Transverse colon (tissue), 4 donors: ENCODE results near the gene MIS18BP1. TPM values are rescaled to one million over a fixed set of nuclear protein-coding genes. Genes with fewer than 3 reads are reported as not detected.
"Not testable (repeated sequence)": the region's sequence is repeated elsewhere in the genome, so short reads cannot be mapped to it uniquely, and the experiment has no call there.

Experiments
- DNase-seq: peaks from one replicate; pipeline ENCODE4 v3.0.0-alpha.2; 2019
- H3K27ac ChIP-seq, 4 donors: fragments of 200-600 bp; sonication (generic); 2 replicates each; pipeline ENCODE4 v1.5.1; 2016 to 2018; ENCODE audit warnings: inconsistent platforms in 4 of 4
- H3K27me3 ChIP-seq: fragments of 200-600 bp; sonication (generic); 2 replicates; pipeline ENCODE4 v1.5.1; 2017; ENCODE audit warnings: inconsistent platforms
- H3K36me3 ChIP-seq, 4 donors: fragments of 200-600 bp; sonication (generic); 2 replicates each; pipeline ENCODE4 v1.5.1; 2017 to 2019; ENCODE audit warnings: inconsistent platforms in 4 of 4
- H3K4me1 ChIP-seq, 4 donors: fragments of 200-600 bp; sonication (generic); 2 replicates each; pipeline ENCODE4 v1.5.1; 2017 to 2020; ENCODE audit warnings: inconsistent platforms in 4 of 4
- H3K4me3 ChIP-seq, 4 donors: fragments of 200-600 bp; sonication (generic); 1 replicate in 1 of 4; 2 replicates in 3 of 4; pipeline versions ENCODE4 v1.5.1 to v1.6.1; 2017 to 2019; ENCODE audit warnings: inconsistent platforms in 4 of 4
- H3K9me3 ChIP-seq, 2 donors: fragments of 200-600 bp; sonication (generic); 2 replicates each; pipeline ENCODE4 v1.5.1; 2017 to 2019; ENCODE audit warnings: inconsistent platforms in 2 of 2
- EP300 ChIP-seq: sonication (generic); formaldehyde crosslinking; IDR thresholded peaks from one replicate; pipeline ENCODE4 v1.6.1; 2017; ENCODE audit warnings: antibody characterized with exemption, low read depth
- POLR2A ChIP-seq: fragments of 450-650 bp; IDR thresholded peaks from one replicate; pipeline ENCODE4 v1.6.1; 2016; ENCODE audit warnings: antibody characterized with exemption, mild to moderate bottlenecking, moderate library complexity
- POLR2AphosphoS5 ChIP-seq, 3 donors: sonication (generic); formaldehyde crosslinking; IDR thresholded peaks; one replicate each; pipeline ENCODE4 v1.6.1; 2016; ENCODE audit warnings: antibody characterized with exemption in 3 of 3
- WGBS, 2 donors: methylation state at CpG; one replicate each; pipeline ENCODE4 v1.1.5; 2018; ENCODE audit warnings: low coverage in 1 of 2; 5-methylcytosine and 5-hydroxymethylcytosine counted together
- in situ Hi-C, 4 donors: fragments of 200-750 bp; cut with MboI; loops; one replicate each; pipeline versions ENCODE4 v1.15.0 to v1.15.1; 2017; ENCODE audit warnings: low sequenced_read_pairs in 3 of 4, low pct_ligation_motif_present in 1 of 4, low pct_unique_long_range_greater_than_20kb in 1 of 4
- intact Hi-C: fragments of 100-400 bp; cut with DNase I; formaldehyde crosslinking; loops from one replicate; pipeline ENCODE4 v1.15.1; 2023; ENCODE audit warnings: low total_unique reads
- total RNA-seq, 4 donors: library from RNA; depleted of rRNA; stranded (reverse); fragments of >200 nt; gene quantifications; one replicate each; pipeline ENCODE4 v1.1.0, GENCODE V29; 2016
- TF ChIP-seq, protein P1 (sequence below), 5 experiments: fragments of 200-600 bp in 3 of 5; fragments of 450-650 bp in 2 of 5; sonication (generic) in 3 of 5; IDR thresholded peaks; 1 replicate in 2 of 5; 2 replicates in 3 of 5; pipeline ENCODE4 v1.5.1; 2016 to 2017; ENCODE audit warnings: antibody characterized with exemption in 5 of 5, inconsistent platforms in 3 of 5, mild to moderate bottlenecking in 2 of 5, moderate library complexity in 1 of 5

Gene MIS18BP1
- 10 to 100 TPM; 23.5 to 61.7 (median 38.4) TPM for total RNA-seq

DNA sequence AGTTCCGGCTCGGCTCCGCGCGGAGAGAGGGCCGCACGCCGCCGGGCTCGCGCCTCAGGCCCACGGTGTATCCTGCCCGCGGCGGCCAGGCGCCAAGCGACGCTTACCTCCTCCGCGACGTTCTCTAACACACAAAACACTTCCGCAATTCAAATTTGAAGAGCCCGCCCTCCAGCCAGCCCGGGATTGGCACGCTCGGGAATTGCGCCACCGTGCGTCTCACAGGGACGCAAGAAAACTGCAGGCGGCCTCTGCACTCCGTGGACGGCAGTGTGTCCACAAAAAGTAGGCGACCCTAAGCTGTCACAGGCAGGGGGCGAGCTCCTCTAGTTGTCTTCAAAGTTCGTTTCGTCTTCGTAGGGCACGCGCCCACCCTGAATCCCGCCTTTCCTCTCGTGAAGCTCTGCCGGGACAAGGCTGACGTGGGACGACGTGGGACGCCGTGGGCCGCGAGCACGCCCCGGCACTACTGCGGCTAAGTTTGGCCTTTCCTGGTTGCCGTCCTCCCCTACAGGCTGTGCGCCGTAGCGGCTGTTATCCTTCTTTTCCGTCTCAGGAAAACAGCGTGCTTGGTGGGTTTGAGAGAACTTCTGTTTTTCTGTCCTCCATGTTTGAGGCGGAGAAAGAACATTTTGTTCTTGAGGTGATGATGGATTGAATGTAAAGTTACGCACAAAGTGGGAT is at the start of gene MIS18BP1:
Gene MIS18BP1 (minus strand): TSS at position 133 of the 684 bp plus-strand sequence. CDS start 5,916 bp downstream, outside the sequence.
- peak within 1 kb of the TSS; percentile 50 to 89 (median 64) for H3K4me3 ChIP-seq
- intact Hi-C loops, result no loop called here
- H3K4me1 ChIP-seq, result peaks cover 5 to 31% (median 13%) of the 10 kb centered on the region in 4 donors
- peak within 1 kb of the TSS; percentile 87 to 93 (median 90) for H3K27ac ChIP-seq
- H3K9me3 ChIP-seq, result peaks cover 6 to 7% of the 10 kb centered on the region in 2 donors
- no peaks in the 10 kb centered on the region for H3K36me3 ChIP-seq
- no peaks in the 10 kb centered on the region for H3K27me3 ChIP-seq
- WGBS, 2 donors, result 3% methylated on average over 47 of the region's 61 CpGs; no CpG with 5 or more reads in 1 of the 2 donors
- TF ChIP-seq EP300 (no peak), POLR2A (peak; percentile 82), POLR2AphosphoS5 (IDR thresholded peaks at IDR 0.05) (peak; percentile 47 to 81 (median 68))
- TF ChIP-seq, protein P1, sequence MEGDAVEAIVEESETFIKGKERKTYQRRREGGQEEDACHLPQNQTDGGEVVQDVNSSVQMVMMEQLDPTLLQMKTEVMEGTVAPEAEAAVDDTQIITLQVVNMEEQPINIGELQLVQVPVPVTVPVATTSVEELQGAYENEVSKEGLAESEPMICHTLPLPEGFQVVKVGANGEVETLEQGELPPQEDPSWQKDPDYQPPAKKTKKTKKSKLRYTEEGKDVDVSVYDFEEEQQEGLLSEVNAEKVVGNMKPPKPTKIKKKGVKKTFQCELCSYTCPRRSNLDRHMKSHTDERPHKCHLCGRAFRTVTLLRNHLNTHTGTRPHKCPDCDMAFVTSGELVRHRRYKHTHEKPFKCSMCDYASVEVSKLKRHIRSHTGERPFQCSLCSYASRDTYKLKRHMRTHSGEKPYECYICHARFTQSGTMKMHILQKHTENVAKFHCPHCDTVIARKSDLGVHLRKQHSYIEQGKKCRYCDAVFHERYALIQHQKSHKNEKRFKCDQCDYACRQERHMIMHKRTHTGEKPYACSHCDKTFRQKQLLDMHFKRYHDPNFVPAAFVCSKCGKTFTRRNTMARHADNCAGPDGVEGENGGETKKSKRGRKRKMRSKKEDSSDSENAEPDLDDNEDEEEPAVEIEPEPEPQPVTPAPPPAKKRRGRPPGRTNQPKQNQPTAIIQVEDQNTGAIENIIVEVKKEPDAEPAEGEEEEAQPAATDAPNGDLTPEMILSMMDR (IDR thresholded peaks at IDR 0.05), result peak; percentile 71 to 92 (median 77)
- in situ Hi-C loops, result loop anchor here in 2 of 4 donors (25.0 kb wide), 1 partner anchor 341 kb away; no protein-coding TSS in a partner anchor
- DNase-seq, result peak; percentile 97

DNA sequence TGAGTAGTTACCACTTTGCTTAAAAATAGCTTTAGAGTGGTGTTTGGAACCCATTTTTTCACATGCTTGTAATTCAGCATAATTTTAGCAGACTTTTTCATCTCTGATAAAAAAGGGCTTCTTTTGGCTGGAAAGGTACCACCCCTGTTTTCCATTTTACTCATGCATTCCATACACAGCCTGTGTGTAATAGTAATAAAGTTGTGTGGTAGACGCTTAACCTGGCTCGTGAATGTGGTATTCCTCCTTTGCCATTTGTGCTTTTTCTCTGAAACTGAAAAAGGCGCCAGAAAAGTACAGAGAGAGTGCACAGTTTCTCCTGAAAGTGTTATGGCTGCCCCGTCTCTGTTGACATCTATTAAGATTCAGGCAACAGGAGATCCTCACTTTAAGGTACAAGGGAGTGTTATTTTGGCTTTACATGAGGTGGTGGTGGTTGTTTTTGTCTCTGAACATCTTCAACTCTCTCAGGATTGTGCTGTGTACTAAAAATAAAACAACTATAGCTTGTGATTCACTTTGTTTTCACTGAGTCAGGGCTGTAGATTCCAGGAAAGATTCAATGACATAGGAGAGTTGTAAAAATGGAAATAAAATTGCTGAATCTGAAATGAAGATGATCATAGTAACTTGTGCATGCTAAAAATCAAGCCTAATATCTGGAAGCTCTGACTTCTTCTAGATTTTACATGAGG is 45.6 kb upstream of the MIS18BP1 start:
- Histone ChIP-seq H3K4me1 (no peaks in the 10 kb centered on the region), H3K36me3 (no peaks in the 10 kb centered on the region), H3K4me3 (no peak overlapping the region), H3K9me3 (no peaks in the 10 kb centered on the region), H3K27ac (no peak overlapping the region), H3K27me3 (no peaks in the 10 kb centered on the region)
- in situ Hi-C loops, result no loop called here
- no peak for DNase-seq
- WGBS, 2 donors, result 58 to 70% methylated on average over 4 of the region's 4 CpGs
- TF ChIP-seq POLR2AphosphoS5 (IDR thresholded peaks at IDR 0.05), result no peak
- no peak for TF ChIP-seq POLR2A
- TF ChIP-seq EP300, result no peak
- TF ChIP-seq, protein P1 (IDR thresholded peaks at IDR 0.05), result no peak
- intact Hi-C loops, result no loop called here

DNA sequence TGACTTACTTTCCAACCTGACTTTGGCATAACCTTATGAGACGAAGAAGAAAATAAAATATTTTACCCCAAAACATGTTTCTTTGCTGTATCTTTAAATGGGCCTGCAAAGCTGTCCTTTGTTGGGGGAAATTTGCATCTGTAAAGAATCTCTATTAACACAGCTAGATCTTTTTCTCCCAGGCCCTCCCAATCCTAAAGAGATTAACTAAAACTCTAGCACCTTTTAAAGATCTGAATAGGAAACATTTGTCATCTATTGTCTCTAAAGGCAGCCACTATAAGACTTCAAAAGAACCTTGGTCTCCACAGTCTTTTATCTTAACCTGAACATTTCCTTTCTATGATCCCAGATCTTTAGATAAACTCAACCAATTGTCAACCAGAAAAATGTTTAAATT is 41.8 kb upstream of the MIS18BP1 start:
- DNase-seq, in situ Hi-C loops: not testable (repeated sequence)
- 70 to 91% methylated on average over 1 of the region's 1 CpG for WGBS, 2 donors

DNA sequence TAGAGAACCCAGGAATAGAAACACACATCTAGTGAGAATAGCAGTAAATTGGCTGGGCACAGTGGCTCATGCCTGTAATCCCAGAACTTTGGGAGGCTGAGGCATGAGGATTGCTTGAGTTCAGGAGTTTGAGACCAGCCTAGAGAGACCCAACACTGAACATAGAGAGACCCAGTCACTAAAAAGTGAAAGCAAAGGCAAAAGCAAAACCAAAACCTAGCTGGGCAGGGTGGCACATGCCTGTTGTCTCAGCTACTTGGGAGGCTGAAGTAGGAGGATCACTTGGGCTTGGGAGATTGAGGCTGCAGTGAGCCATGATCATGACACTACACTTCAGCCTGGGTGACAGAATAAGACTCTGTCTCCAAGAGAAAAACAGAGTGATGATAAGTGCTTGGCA is 37.5 kb upstream of the MIS18BP1 start:
- H3K9me3 ChIP-seq, result no peaks in the 10 kb centered on the region
- no peak for DNase-seq
- in situ Hi-C loops (no loop called here), intact Hi-C loops (no loop called here)
- H3K36me3 ChIP-seq, result no peaks in the 10 kb centered on the region
- no peaks in the 10 kb centered on the region for H3K4me1 ChIP-seq
- no peak overlapping the region for H3K27ac ChIP-seq
- no peak overlapping the region for H3K4me3 ChIP-seq
- TF ChIP-seq POLR2AphosphoS5 (IDR thresholded peaks at IDR 0.05) (no peak), EP300 (no peak), POLR2A (no peak)
- TF ChIP-seq, protein P1 (IDR thresholded peaks at IDR 0.05), result no peak
- no peaks in the 10 kb centered on the region for H3K27me3 ChIP-seq

More for the DNA sequence above, 41.8 kb upstream of the MIS18BP1 start:
- H3K4me1 ChIP-seq, H3K27ac ChIP-seq, H3K27me3 ChIP-seq, H3K36me3 ChIP-seq, H3K9me3 ChIP-seq, intact Hi-C loops, H3K4me3 ChIP-seq: not testable (repeated sequence)
